HAP-1 (cell line): ENCODE results near the gene STAT4.

Experiments
- DNase-seq, 2 experiments: peaks; one replicate each; pipeline ENCODE4 v3.0.0-alpha.2; 2016 to 2020; ENCODE audit warnings: low spot score in 2 of 2
- H3K27me3 ChIP-seq: fragments of 250-450 bp; sonication (Bioruptor Pico); 2 replicates; pipeline ENCODE4 v1.5.1; 2020; ENCODE audit warnings: low read depth, mild to moderate bottlenecking, moderate library complexity
- H3K36me3 ChIP-seq: fragments of 250-450 bp; sonication (Bioruptor Pico); replicated peaks from 2 replicates; pipeline ENCODE4 v1.5.1; 2020; ENCODE audit warnings: mild to moderate bottlenecking
- H3K4me1 ChIP-seq: fragments of 250-450 bp; sonication (Bioruptor Pico); 2 replicates; pipeline ENCODE4 v1.5.1; 2020; ENCODE audit warnings: mild to moderate bottlenecking
- H3K4me3 ChIP-seq: fragments of 250-450 bp; sonication (Bioruptor Pico); 2 replicates; pipeline ENCODE4 v1.5.1; 2020; ENCODE audit warnings: mild to moderate bottlenecking, moderate library complexity
- H3K9me3 ChIP-seq: fragments of 250-450 bp; sonication (Bioruptor Pico); 2 replicates; pipeline ENCODE4 v1.5.1; 2020; ENCODE audit warnings: mild to moderate bottlenecking, moderate library complexity
- in situ Hi-C: fragments of 300-500 bp; cut with MboI; formaldehyde crosslinking; loops from 3 replicates; pipeline ENCODE4 v1.14.3; 2020; ENCODE audit warnings: low sequenced_read_pairs, inconsistent platforms, mixed read lengths

STAT4 gene

DNA sequence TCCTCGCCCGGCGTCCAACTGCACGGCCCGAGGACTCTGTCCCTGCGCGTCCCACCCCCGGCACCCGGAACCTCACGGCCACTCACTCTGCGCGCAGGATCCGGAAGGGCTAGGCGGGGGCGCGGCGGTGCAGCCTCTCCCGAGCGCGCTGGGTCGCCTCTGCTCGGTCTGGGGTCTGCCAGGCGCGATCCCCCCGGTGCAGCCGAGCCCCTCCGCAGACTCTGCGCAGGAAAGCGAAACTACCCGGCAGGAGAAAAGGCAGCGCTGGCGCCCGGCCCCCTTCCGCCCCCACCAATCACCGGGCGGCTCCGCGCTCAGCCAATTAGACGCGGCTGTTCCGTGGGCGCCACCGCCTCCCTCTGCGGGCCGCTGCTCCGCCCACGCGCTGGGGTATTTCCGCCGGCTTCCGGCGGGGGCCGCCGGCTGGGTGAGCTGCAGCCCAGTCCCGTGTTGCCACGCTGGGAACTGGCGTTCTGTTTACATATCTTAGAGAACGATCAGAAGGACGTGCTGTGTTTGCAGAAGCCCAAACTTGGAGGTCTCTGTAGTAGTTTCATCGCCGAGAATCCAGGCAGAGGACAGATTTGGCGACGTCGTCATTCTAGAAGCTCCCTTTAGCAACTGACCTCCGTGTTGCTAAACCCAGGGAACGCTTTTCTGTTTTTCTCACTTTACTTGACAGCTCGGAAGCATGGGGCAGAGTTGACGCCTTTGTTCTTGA, 136.7 kb downstream of the STAT4 start, which contains the start of gene STAT1:
Gene STAT1, minus strand, starts transcription at position 240 of the 721 bp plus-strand sequence. CDS start 4,168 bp downstream, outside the sequence.
- Histone ChIP-seq H3K36me3 (peaks cover 8% of the 10 kb centered on the region; the same call in 1 of the 2 replicates), H3K4me3 (peak within 1 kb of the TSS; percentile 84), H3K9me3 (no peaks in the 10 kb centered on the region), H3K4me1 (peaks cover 8% of the 10 kb centered on the region), H3K27me3 (no peaks in the 10 kb centered on the region)
- DNase-seq, result peak; percentile 80 to 93
- in situ Hi-C loops, result no loop called here

- peaks cover 8% of the 10 kb centered on the region for H3K4me1 ChIP-seq
- peaks cover 8% of the 10 kb centered on the region for H3K36me3 ChIP-seq
- peak overlapping the region; percentile 84 for H3K4me3 ChIP-seq
- in situ Hi-C loops, result no loop called here
- no peaks in the 10 kb centered on the region for H3K27me3 ChIP-seq
- no peaks in the 10 kb centered on the region for H3K9me3 ChIP-seq
- no peak for DNase-seq
These were observed 137.2 kb downstream of the STAT4 start for GRCh38 chr2:191013682-191013931.

DNA sequence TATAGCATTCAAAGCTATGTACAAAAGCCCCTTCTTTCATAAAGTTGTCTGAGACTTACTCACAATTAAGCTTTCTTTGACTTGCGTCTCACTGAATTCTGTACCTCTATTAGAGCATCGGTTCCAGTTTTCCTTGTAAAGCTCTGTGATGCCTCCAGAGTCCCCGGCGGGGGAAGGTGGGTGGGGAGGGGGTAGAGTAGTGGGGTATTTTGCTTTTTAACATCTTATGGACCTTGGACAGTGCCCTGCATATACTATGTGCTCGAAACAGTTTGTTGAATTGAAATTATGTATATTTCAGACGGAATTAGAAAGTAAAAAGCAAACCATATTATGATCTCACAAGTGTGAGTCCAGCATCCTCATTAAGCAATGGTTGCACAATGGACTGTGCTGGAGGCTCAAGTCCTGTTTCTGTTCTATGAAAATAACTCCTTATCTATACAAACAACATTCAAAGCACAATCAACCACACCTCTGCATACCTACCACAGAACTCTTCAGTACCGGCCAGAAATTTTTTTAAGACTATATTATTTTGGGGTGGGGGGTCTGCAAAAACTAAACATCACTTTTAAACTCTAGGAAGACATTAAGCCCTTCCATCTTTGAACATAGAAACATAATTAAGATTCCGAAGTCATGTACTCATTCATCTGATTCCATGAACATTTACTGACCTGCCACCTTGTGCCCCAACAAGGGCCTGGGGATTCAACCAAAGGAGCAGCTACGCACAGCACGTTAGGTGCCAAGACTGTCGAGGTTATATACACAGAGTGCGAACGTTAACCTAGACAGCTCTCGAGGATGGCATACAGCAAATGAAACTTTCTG, 137.7 kb downstream of the STAT4 start:
- H3K9me3 ChIP-seq, result no peaks in the 10 kb centered on the region
- H3K4me1 ChIP-seq, result peaks cover 8% of the 10 kb centered on the region
- peak overlapping the region; percentile 84 for H3K4me3 ChIP-seq
- no peaks in the 10 kb centered on the region for H3K27me3 ChIP-seq
- no peak for DNase-seq
- peaks cover 8% of the 10 kb centered on the region for H3K36me3 ChIP-seq
- in situ Hi-C loops, result no loop called here

DNA sequence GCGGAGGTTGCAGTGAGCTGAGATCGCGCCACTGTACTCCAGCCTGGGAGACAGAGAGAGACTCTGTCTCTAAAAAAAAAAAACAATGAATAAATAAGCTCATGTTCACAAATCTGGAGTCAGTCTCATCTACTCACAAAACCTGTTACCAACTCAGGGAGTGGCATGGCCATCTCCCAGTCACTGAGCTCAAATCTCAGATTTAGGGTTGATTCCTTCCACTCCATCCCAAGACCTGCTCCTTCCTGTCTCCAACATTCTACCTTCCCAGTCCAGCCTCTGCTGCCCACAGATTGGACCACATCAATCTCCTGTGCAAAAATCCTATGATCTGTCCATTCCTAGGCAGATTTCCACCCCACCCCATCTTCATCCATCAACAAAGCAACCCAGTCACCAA, 138.4 kb downstream of the STAT4 start:
- DNase-seq, result no peak
- in situ Hi-C loops, result no loop called here
- Histone ChIP-seq H3K4me3 (no peak overlapping the region), H3K36me3 (peaks cover 10% of the 10 kb centered on the region), H3K4me1 (peaks cover 8% of the 10 kb centered on the region), H3K27me3 (no peaks in the 10 kb centered on the region), H3K9me3 (no peaks in the 10 kb centered on the region)

- peaks cover 19% of the 10 kb centered on the region for H3K36me3 ChIP-seq
- no peak for DNase-seq
- in situ Hi-C loops, result no loop called here
- H3K4me3 ChIP-seq, result no peak overlapping the region
- peaks cover 8% of the 10 kb centered on the region for H3K4me1 ChIP-seq
- no peaks in the 10 kb centered on the region for H3K9me3 ChIP-seq
- no peaks in the 10 kb centered on the region for H3K27me3 ChIP-seq
These were observed 139.6 kb downstream of the STAT4 start for GRCh38 chr2:191010887-191011885.

DNA sequence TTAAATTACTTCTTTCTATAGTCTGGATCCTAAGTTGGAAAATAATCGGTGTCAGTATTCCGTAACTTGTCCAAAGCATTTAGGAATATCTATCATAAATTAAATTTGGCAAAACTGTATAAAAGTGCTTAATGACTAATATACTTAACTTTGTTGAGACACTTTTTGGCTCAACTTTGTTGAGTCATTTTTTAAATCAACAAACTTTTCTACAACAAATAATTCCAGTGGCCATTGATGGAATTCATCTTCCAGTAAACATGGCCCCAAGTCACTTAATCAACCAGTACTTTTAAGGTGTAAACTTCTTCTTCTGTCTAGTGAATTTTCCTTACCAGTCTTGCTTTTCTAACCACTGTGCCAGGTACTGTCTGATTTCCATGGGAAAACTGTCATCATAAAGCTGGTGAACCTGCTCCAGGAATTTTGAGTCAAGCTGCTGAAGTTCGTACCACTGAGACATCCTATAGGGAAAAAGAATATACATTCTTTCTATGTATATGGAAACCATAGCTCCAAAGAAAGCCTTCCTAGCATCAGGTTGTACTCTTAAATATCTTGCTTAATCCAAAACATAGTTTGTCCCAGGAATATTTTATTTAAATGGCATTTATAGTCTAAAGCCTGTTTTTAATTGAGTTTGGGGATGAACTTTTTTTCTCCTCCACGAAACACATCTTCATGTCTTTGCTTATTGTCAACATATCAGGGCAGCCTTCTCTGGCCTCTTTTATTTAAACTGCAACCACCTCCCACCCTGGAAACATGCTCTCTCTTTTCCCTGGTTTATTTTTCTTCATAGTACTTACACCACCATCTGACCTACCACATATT, 141.0 kb downstream of the STAT4 start:
- no peaks in the 10 kb centered on the region for H3K9me3 ChIP-seq
- no peak for DNase-seq
- no peaks in the 10 kb centered on the region for H3K27me3 ChIP-seq
- H3K4me1 ChIP-seq, result peaks cover 8% of the 10 kb centered on the region
- H3K4me3 ChIP-seq, result no peak overlapping the region
- in situ Hi-C loops, result no loop called here
- peaks cover 30% of the 10 kb centered on the region for H3K36me3 ChIP-seq

GRCh38 chr2:191008286-191008685, 142.5 kb downstream of the STAT4 start:
- Histone ChIP-seq H3K4me3 (no peak overlapping the region), H3K36me3 (peaks cover 43% of the 10 kb centered on the region), H3K4me1 (peaks cover 8% of the 10 kb centered on the region), H3K27me3 (no peaks in the 10 kb centered on the region), H3K9me3 (no peaks in the 10 kb centered on the region)
- in situ Hi-C loops, result no loop called here
- no peak for DNase-seq

DNA sequence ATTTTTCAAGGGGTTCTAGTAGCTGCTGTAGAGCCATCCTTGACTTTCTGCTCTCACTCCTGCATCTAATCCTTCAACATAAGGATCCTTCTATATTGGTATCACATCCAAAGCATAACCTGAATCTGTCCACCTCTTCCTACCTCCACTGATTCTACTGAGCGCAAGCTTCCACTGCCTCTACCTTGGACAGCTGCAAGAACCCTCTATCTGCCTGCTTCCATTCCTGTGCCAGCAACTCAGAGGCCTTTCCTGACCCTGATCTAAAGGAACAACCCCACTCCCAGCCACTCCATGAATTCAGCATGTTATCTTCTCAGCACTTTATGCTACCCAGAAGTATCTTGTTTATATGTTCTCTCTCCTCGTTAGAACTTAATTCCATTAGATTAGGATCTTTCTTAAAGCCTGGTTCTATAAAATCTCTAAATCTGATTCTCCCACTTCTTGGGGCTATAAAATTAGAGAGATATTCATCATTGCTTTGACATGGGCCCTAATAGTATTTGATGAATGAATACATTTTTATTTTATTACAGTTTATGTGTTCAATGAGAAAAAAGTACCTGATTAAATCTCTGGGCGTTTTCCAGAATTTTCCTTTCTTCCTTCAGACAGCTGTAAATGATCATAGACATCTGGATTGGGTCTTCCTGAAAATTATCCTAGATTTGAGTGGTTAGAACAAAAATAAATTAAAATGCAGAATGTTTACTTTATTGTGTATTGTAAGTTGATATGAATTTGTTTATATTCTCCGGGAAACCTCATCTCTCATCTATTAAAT, 143.6 kb downstream of the STAT4 start:
- H3K9me3 ChIP-seq, result no peaks in the 10 kb centered on the region
- H3K4me1 ChIP-seq, result no peaks in the 10 kb centered on the region
- H3K27me3 ChIP-seq, result no peaks in the 10 kb centered on the region
- no peak overlapping the region for H3K4me3 ChIP-seq
- H3K36me3 ChIP-seq, result peaks cover 47% of the 10 kb centered on the region
- DNase-seq, result no peak
- in situ Hi-C loops, result no loop called here

DNA sequence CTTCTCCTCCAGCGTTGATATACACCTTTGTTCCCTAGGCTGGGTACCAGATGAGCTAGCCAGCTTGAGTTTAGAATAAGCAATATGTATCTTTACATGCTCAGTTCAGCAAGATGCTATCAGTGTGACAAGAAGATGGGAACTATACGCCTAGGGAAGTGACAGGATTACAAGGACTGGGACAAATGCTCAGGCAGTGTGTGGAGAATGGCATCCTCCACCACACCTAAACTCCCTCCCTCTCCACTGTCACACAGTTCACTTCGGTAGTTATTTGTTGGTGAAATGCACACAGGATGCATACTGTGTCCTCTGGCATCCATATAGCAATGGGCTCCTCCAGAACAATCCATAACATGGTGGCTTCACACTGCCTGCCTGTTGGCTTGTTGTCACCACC, 144.5 kb downstream of the STAT4 start:
- Histone ChIP-seq H3K36me3 (peaks cover 52% of the 10 kb centered on the region), H3K27me3 (no peaks in the 10 kb centered on the region), H3K9me3 (no peaks in the 10 kb centered on the region), H3K4me1 (no peaks in the 10 kb centered on the region), H3K4me3 (no peak overlapping the region)
- no peak for DNase-seq
- in situ Hi-C loops, result no loop called here

DNA sequence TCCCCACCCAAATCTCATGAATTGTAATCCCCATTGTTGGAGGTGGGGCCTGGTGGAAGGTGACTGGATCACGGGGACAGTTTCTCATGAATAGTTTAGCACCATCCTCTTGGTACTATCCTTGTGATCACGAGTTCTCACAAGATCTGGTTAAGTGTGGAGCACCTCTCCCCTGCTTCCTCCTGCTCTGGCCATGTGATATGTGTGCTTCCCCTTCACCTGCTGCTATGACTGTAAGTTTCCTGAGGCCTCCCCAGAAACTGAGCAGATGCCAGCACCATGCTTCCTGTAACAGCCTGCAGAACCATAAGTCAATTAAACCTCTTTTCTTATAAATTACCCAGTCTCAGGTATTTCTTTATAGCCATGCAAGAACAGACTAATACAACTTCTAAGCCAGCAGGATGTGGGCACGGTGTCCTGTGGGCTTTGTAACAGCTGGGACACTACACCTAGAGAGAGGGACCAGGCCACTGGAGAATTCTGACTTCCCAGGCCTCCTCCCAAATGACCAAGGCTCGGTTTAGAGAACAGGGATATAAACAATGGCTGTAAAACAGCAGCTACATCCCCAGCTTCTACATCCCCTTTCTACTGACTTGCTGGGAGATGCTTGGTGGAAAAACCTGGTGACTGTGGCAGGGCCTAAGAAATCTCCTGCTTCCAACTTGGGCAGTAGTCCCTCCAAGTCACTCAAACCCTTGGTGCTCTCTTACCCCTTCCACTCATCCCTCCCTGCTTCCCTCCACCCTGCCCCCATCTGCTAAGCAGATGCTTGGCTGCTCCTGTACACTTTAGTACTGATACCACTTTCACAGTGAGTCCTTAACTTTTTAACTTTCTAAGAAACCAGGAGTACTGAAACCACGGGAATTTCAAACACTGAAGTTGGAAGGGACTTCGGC, 147.1 kb downstream of the STAT4 start:
- peaks cover 64% of the 10 kb centered on the region for H3K36me3 ChIP-seq
- no peak for DNase-seq
- in situ Hi-C loops, result no loop called here

GRCh38 chr2:191001624-191002023, 149.2 kb downstream of the STAT4 start:
- no peaks in the 10 kb centered on the region for H3K27me3 ChIP-seq
- H3K4me1 ChIP-seq, result no peaks in the 10 kb centered on the region
- H3K9me3 ChIP-seq, result no peaks in the 10 kb centered on the region
- no peak for DNase-seq
- peaks cover 66% of the 10 kb centered on the region for H3K36me3 ChIP-seq
- in situ Hi-C loops, result no loop called here
- H3K4me3 ChIP-seq, result no peak overlapping the region

More for the DNA sequence above, 147.1 kb downstream of the STAT4 start:
- Histone ChIP-seq H3K4me3 (no peak overlapping the region), H3K27me3 (no peaks in the 10 kb centered on the region), H3K4me1 (no peaks in the 10 kb centered on the region), H3K9me3 (no peaks in the 10 kb centered on the region)

- Histone ChIP-seq H3K36me3 (peaks cover 70% of the 10 kb centered on the region), H3K4me1 (no peaks in the 10 kb centered on the region), H3K9me3 (no peaks in the 10 kb centered on the region), H3K4me3 (no peak overlapping the region), H3K27me3 (no peaks in the 10 kb centered on the region)
- in situ Hi-C loops, result no loop called here
- no peak for DNase-seq
These were observed 149.8 kb downstream of the STAT4 start for GRCh38 chr2:191001032-191001431.
